HG03066 (cell line): ENCODE data around the gene SERPINA3.
"Not testable (repeated sequence)": the region's sequence is repeated elsewhere in the genome, so short reads cannot be mapped to it uniquely, and the experiment has no call there.

Experiments
- ATAC-seq: cut with Tn5 transposase; IDR thresholded peaks from one replicate; pipeline ENCODE4 v1.9.1; 2021; ENCODE audit warnings: low read depth; ENCODE audit not compliant: unreplicated experiment

SERPINA3 gene

GRCh38 chr14:94612174-94612573, at the start of gene SERPINA3:
Gene SERPINA3 (plus strand): TSS chr14:94612391. CDS start chr14:94614442, 2,051 bp downstream.
- no peak for ATAC-seq

- no peak for ATAC-seq
Observed at GRCh38 chr14:94562941-94563883, 49.0 kb upstream of the SERPINA3 start.

GRCh38 chr14:94564381-94564780, 47.8 kb upstream of the SERPINA3 start:
- no peak for ATAC-seq

GRCh38 chr14:94568186-94568585, 44.0 kb upstream of the SERPINA3 start:
- no peak for ATAC-seq

- ATAC-seq: no peak
Observed at GRCh38 chr14:94569381-94570001, 42.7 kb upstream of the SERPINA3 start.

- ATAC-seq: no peak
Observed at GRCh38 chr14:94570002-94570400, 42.2 kb upstream of the SERPINA3 start.

GRCh38 chr14:94570440-94570839, 41.8 kb upstream of the SERPINA3 start:
- ATAC-seq: no peak

GRCh38 chr14:94571395-94571794, 40.8 kb upstream of the SERPINA3 start:
- ATAC-seq: no peak

GRCh38 chr14:94571950-94572349, 40.2 kb upstream of the SERPINA3 start:
- ATAC-seq: no peak

- ATAC-seq: no peak
Observed at GRCh38 chr14:94572637-94573303, 39.4 kb upstream of the SERPINA3 start.

GRCh38 chr14:94573475-94574277, 38.5 kb upstream of the SERPINA3 start:
- no peak for ATAC-seq

- ATAC-seq: no peak
Observed at GRCh38 chr14:94574336-94574735, 37.9 kb upstream of the SERPINA3 start.

- ATAC-seq: no peak
Observed at GRCh38 chr14:94575730-94576585, 36.2 kb upstream of the SERPINA3 start.

GRCh38 chr14:94577472-94577871, 34.7 kb upstream of the SERPINA3 start:
- not testable (repeated sequence) for ATAC-seq

- no peak for ATAC-seq
Observed at GRCh38 chr14:94578712-94579111, 33.5 kb upstream of the SERPINA3 start.

- no peak for ATAC-seq
Observed at GRCh38 chr14:94581127-94581999, 30.8 kb upstream of the SERPINA3 start, which contains the start of gene SERPINA5. Gene SERPINA5 (plus strand): TSS chr14:94581426. CDS start chr14:94587363, 5,937 bp downstream.

GRCh38 chr14:94582199-94582750, 29.9 kb upstream of the SERPINA3 start:
- ATAC-seq: no peak

GRCh38 chr14:94582851-94583250, 29.3 kb upstream of the SERPINA3 start:
- no peak for ATAC-seq
